ENCODE measurements around the gene SYT1.

DNA sequence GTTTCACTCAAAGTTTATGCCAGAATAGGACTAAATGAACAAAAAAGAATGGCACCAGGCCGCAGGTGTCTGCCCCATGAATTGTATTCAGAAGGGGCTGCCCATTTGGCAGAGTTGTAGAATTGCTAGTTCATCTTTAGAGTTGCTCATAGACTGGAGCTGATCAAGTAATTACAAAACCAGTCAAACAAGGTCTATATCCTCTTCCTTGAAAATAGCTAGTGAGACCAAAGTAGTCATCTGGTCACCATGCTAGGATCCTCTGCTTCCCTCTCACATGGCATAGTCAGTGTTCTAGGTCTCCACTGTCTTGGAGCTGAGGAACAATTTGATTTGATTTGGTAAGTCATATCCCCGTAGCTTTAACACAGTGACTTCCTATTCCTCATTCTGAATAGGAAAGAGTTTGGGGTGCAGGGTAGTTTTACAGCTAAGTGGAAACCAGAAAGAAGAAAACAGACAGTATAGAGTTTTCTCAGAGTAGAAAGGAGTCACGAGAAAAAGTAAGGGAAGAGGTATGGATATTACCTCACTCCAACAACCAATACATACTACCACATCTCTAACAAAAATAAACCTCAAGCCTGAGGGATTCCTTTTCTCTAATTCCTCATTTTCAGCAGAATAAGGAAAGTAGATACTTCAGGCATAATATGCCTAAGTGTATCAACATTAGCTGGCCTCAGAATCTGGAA lies 574.1 kb downstream of the SYT1 start:
- TF ChIP-seq CTCF (IDR thresholded peaks at IDR 0.05; ENCODE audit: low read depth, low read length): no peak
- no peak for TF ChIP-seq MAX (IDR thresholded peaks at IDR 0.05; ENCODE audit: low read depth, low read length)
